HG03175 (cell line): Measurements from ENCODE around the gene NUP188.
A peak's percentile ranks its signal among the peaks of the same experiment; 100 is the strongest.
"Not testable (repeated sequence)": the region's sequence is repeated elsewhere in the genome, so short reads cannot be mapped to it uniquely, and the experiment has no call there.

ENCODE experiments used
- ATAC-seq: cut with Tn5 transposase; IDR thresholded peaks from one replicate; pipeline ENCODE4 v1.9.1; 2021; ENCODE audit warnings: mild to moderate bottlenecking, moderate library complexity; ENCODE audit not compliant: unreplicated experiment

The NUP188 gene

GRCh38 chr9:128944966-128945365 is 2.5 kb upstream of the NUP188 start:
- not testable (repeated sequence) for ATAC-seq

- ATAC-seq, result no peak
These were observed 1.5 kb upstream of the NUP188 start for GRCh38 chr9:128945798-128946501.

GRCh38 chr9:128946571-128947276 is 775 bp upstream of the NUP188 start:
- peak; percentile 2 for ATAC-seq

- peak; percentile 27 for ATAC-seq
These were observed 297 bp upstream of the NUP188 start for GRCh38 chr9:128947277-128947526.

- not testable (repeated sequence) for ATAC-seq
These were observed 13.9 kb downstream of the NUP188 start for GRCh38 chr9:128961403-128961802.

GRCh38 chr9:128969491-128969890 is 22.0 kb downstream of the NUP188 start:
- ATAC-seq, result no peak

GRCh38 chr9:128972956-128973355 is 25.5 kb downstream of the NUP188 start:
- ATAC-seq, result no peak

- ATAC-seq, result no peak
These were observed 31.6 kb downstream of the NUP188 start for GRCh38 chr9:128979111-128979510.

GRCh38 chr9:128983536-128983935 is 36.0 kb downstream of the NUP188 start:
- ATAC-seq, result no peak

GRCh38 chr9:128986671-128987070 is 39.2 kb downstream of the NUP188 start:
- no peak for ATAC-seq

- ATAC-seq, result no peak
These were observed 40.3 kb downstream of the NUP188 start for GRCh38 chr9:128987805-128988204.

GRCh38 chr9:128992995-128993394 is 45.5 kb downstream of the NUP188 start:
- ATAC-seq, result no peak

GRCh38 chr9:128995791-128996190 is 48.3 kb downstream of the NUP188 start:
- ATAC-seq, result no peak

GRCh38 chr9:128998462-128998861 is 51.0 kb downstream of the NUP188 start:
- no peak for ATAC-seq

- no peak for ATAC-seq
These were observed 52.2 kb downstream of the NUP188 start for GRCh38 chr9:128999581-129000206.

- no peak for ATAC-seq
These were observed 54.2 kb downstream of the NUP188 start for GRCh38 chr9:129001504-129002325.

- no peak for ATAC-seq
These were observed 55.5 kb downstream of the NUP188 start for GRCh38 chr9:129002992-129003391.

- not testable (repeated sequence) for ATAC-seq
These were observed 56.7 kb downstream of the NUP188 start for GRCh38 chr9:129004173-129004572.

GRCh38 chr9:129005336-129005997 is 58.0 kb downstream of the NUP188 start:
- ATAC-seq, result no peak

- ATAC-seq, result no peak
These were observed 59.0 kb downstream of the NUP188 start for GRCh38 chr9:129006328-129007034.
